Renal cortex interstitium (tissue), 11 donors: ENCODE measurements around the gene NHSL1. TPM values are rescaled to one million over a fixed set of nuclear protein-coding genes. Genes with fewer than 3 reads are reported as not detected.

Experiments
- DNase-seq, 11 donors: peaks; one replicate each; pipeline ENCODE4 v3.0.0-alpha.2; 2013; ENCODE audit warnings: low read depth in 9 of 11, low spot score in 4 of 11; ENCODE audit errors: extremely low read depth in 1 of 11
- polyA plus RNA-seq, 3 donors: library from polyadenylated mRNA; unstranded; fragments of 120-200 nt; gene quantifications; one replicate each; pipeline ENCODE4 v1.2.1, GENCODE V29; 2013; ENCODE audit not compliant: insufficient read length in 3 of 3

NHSL1 gene
- polyA plus RNA-seq, 3 donors, result 11.3 to 17.3 (median 14.1) TPM

DNA sequence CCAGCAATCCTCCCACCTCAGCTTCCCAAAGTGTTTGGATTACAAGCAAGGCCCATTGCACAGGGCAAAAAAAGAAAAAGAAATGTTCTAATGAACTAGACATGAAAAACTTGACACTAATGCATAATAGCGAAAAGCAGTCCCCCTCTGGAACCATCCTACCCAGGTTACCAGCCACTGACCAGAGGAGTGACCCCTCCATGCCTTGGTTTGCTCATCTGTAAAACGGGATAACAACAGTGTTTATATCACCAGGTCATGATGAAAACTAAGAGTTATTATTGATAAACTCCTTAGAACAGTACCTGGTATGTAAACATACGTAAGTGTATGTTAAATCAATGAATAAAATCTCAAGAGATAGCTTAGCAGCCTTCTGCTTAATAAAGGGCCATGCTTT, 3.3 kb upstream of the NHSL1 start:
- DNase-seq, result no peak

DNA sequence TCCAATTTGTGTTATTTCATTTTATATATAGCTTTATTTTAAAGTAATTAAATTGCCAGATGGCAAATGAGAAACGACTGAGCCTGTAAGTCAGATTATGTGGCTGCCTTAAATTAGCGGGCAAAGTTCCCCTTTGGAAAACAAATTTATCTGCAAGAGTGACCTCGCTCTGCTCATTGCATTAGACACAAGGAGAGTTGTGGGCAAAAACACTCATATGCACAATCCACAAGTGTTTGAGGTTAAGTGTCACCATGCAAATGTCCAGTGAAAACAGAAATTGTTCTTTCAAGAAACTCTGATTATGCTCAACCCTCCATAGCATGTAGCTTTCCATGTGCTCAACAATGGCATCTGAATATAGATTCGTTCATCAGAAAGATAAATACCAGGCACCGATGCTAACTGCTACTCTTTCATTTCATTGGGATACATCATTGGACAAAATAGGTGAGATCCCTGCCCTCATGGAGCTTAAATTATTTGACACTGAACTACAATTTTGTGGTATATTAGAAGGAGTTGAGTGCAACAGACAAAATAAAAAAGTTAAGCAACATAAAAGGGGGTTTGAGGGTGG, 1.7 kb upstream of the NHSL1 start:
- no peak for DNase-seq

DNA sequence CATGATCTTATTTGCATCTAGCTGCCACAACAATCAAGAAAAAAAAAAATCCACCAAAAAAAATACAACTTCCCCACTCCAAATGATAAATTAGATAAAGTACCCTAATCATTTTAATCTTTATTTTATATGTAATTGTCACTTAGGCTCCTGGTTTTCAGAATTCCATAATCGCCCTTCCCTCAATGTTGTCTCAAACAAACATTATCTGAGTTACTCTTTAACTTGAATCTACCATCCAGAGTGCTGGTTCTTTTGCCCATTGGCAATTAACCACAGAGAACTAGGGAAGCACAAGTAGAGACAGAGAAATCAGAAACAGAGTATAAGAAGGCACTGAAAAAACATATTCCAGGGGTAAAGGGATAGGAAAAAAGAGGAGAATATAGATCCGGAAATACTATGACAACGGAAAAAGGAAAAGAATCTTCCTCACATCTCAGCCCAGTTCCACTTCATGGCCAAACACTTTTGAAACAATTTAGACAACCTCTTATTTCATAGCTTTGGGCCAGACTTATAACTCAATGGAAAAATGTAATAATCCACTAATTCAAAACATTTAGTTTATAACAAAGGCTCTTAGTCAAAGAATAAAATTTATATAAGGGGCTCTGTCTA, 861 bp upstream of the NHSL1 start:
- DNase-seq, result no peak

DNA sequence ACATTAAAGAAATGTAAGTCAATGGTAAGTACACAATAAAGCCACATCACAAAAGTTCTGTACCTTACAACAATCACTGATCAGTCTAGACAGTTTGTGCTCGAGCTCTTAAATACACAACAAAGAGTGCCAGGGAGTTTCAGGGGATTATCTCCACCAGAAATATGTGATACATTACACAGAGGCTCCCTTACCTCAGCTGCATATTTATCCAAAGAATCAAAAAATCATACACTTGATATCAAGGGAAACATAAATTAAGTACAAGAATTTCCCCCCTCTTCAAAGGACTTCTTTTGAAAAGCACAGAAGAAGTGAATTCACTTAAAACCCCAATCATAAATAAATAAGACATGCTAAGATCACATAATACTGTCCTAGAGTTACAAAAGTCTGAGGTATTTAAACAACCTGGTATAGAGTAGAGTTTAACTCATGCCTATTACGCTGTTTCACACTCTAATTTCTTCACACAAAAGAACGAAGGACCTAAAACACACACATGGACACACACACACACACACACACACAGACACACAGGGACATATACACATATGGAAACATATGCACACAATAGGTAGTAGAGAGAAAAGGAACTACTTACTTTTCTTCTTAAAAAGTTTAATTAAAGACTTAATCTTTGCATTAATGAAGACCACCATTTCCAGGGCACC, 528 bp downstream of the NHSL1 start:
- no peak for DNase-seq

GRCh38 chr6:138497286-138497685, 2.0 kb downstream of the NHSL1 start:
- no peak for DNase-seq

DNA sequence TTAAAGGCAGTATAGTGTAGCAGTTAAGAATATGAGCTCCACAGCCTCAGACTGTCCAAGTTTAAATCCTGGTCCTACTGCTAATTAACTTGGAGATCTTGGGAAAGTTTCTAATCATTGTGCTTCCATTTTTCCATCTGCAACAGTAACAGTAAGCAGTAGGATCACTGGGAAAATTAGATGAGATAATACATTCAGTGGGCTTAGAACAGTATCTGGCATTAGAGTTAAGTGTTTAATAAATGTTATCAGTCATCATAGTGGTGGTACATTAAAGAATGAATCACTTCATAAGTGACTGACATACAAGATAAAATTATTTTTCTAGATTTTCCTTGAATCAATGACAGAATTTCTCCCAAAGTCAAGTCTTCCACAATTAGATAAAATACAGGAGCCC, 5.0 kb downstream of the NHSL1 start:
- DNase-seq, result no peak

- DNase-seq, result peak in 6 of 11 donors; percentile 38 to 70 (median 59)
These were observed 5.9 kb downstream of the NHSL1 start for GRCh38 chr6:138493413-138493812.

DNA sequence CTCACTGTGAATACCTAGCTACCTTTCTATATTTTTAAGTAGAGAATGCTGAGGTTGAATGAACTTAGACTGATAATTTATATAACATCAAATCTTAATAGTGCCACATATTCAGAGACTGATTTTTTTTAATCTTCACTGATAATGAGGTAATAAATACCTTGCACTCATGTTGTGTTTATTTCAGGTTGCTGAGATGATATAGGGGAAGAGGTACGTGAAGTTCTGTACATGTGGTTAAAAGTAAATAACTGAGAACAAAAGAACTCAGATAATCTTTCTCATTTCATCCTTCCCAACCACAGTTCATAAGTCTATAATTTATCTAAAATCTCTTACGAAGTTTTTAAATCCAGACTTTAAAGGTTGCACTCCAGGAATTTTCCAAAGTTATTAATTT, 6.4 kb downstream of the NHSL1 start:
- no peak for DNase-seq

DNA sequence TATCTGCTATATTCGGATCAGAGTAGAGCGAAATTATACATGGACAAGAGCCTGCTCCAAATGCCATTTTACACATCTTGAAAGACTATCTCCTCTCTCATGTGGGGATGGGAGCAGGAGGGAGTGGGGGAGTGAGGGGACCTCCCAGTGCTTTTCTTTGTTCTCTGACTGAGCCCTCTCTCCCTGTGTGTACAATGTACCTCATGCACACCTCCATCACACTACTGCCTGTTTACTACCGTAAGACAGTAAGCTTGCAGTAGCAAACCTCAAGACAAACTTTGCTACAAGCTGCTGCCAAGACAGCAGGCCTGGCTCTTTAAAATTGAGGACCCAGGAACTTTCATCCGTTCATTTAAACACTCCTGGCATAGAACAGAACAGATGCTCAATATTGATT, 7.2 kb downstream of the NHSL1 start:
- DNase-seq, result no peak

DNA sequence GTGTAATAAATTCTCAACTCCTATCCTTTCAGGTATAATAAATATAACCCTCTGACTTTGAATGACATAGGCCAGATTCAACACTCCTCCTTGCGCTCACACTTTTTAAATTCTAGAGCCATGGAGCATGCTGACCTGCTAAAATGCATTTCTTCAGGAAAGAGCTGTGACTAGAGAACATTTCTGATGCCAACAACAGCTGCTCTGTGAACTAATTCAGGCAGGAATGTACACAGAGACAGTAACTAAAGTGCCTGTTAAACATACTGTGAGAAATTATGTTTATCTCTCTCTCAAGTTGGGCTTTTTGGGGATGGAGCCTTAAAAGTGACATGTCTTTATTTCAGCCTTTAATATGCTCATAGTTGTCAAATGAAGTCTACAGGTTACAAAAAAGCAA, 8.3 kb downstream of the NHSL1 start:
- no peak for DNase-seq

- DNase-seq, result no peak
These were observed 9.4 kb downstream of the NHSL1 start for GRCh38 chr6:138489846-138490245.

DNA sequence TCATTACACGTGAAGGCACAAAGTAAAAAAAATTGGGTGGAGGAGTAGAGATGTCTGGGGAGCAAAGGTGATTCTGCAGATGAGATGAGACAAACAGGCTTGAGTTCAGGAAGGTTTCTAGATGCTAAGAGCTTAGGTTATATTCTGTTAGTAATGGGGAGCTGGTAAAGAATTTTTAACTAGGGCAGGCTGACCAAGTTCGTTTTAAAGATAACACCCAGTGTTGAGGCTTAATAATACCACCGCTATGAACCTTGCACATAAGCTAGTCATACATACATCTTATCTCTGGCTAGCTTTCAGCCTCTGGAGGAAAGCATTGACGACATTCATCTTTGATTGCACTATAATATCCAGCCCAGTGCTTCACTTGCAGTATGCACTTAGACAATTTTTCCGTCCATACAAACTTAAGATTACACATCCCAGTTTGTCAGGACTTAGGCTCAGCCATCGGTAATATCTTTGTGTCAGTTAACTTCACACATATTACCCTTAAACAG, 12.1 kb downstream of the NHSL1 start:
- no peak for DNase-seq

DNA sequence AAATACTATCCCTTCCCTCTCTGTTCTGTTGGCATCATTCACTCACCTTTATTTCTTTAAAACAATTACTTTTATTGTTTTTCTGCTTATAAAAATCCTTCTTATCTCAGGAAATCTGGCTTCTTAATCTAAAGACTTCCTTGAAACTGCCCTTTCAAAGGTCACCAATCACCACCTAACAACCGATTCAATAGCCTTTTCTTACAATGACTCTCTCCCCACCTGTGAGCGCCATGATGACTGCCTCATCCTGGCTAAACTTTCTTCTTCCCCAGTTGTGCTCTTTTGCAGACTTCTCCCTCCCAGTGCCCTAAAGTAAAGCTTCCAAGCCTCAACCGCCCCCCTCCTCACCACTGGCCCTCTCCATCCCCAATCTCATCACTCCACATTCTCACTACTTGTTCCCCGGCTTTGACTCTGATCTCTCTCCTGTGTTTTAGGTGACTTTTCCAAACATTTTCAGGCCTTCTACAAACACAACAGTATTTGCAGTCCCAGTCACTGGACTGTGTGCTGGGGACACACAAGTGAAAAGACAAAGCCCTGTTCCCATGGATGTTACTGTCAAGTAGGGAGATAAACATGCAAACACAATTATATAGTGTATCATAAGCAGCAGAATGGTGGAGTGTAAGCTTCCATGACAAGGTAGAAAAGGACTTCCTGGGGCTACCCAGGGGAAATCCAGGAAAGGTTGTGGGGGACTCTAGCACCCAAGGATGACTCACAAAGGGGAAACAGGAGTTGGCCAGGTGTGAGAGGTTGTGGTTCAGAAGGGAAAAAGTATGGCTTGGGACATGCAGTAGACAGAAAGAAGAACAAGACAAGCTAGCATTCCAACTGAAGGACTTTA, 12.8 kb downstream of the NHSL1 start:
- no peak for DNase-seq

GRCh38 chr6:138485586-138486248, 13.6 kb downstream of the NHSL1 start:
- no peak for DNase-seq

DNA sequence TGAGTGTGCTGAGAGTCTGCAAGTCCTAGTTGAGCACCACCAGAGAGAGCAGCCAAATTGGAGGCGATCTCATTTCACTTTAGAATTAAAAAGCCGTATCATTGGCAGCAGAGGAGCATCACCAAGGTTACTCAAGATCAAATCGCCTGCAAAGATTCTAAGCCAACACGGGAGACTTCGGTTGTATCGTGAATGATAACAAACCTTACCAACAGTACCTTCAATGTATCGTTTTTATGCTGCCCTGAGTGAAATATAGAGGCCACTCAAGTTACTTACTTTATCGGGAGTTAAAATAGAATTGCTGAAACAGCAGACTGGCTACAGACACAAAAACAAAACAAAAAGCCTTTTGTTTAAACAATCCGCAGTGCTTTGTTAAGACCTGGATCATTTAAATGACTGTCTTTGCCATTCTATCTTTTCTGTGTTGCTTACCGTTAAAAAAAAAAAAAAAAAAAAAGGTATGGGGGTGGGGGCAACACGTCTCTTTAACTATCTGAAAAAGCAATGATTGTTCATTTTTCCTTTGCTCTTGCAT, 14.2 kb downstream of the NHSL1 start:
- DNase-seq, result no peak

DNA sequence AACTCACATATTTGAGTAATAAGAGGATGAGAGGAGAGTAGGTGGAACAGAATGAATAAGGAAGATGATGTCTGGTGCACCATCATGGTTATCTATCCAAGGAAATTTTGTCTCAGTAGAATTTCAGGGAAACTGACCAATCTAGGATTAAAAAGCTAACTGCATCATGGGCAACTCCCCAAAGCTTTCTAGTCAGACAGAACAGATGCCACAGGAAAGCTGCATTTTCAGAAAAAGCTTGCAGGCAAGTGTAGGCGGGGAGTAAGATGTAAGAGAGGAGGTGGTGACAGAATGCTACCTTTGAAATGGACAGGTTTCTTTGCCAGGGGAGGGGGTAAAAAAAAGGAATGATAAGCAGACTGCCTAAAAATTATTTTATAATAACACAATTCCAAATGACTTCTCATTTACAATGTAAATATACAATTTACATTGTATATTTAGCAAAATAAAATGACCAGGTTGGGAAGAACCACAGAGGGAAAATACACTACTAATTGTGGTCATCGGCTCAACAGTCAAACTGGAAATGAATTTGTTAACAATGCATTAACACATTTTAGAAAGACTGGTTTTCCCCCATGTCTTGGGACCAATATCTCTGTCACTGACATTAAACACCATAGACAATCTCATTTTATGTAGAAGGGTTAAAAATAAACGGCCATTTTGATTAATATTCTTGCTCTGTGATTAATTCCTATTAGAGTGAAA, 15.1 kb downstream of the NHSL1 start:
- no peak for DNase-seq

DNA sequence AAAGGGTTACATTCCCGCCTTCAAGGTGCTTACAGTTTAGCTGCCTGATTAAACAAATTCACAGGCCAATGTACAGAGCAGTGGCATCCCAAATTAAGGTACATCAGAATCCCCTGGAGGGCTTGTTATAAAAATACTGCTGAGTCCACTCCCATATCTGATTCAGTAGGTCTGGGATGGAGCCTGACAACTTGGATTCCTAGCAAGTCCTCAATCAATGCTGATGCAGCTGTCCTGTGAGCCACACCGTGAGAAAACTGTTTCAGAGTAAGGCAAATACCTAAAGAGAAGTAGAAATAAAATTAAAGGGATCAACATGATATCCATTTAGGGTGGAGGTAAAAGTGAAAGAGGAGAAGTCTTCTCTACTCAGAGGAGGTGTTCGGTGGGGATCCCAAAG, 16.5 kb downstream of the NHSL1 start:
- no peak for DNase-seq

DNA sequence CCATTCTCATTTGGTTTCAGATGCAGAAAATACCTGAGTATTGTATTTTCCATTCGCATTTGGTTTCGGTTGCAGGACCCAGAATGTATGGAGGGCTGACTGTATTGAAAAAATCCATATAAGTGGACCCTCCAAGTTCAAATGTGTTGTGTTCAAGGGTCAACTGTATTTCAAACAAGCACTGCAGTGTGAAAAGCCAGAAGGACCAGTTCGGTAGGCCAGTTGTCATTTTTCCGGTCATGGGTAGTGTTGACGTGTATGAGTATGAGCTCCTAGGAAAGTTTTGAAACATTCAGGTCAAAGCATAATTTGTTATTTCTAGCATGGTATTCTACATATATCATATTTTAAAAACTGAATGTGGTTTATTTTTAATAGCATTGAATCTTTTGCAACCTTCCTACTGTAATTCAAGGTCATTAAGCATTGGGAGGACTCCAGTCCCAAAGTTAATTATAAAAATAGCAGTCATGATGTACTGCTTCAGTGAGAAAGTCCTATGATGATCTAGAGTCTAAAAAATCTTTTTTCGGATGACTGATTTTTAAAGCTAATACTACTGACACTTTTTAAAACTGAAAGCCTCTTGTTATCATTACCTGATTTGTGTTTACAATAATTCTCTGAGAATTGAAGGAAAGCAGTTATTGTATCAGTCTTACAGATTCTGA, 18.9 kb downstream of the NHSL1 start:
- no peak for DNase-seq
